K562 (cell line): ENCODE results near the gene PITX1. TPM values are rescaled to one million over a fixed set of nuclear protein-coding genes. Genes with fewer than 3 reads are reported as not detected.

Source experiments
- ATAC-seq: fragments of 200-7000 bp; cut with Tn5 transposase; 3 replicates; pipeline ENCODE4 v1.9.1; 2020; ENCODE audit warnings: moderate library complexity
- BruUV-seq: library from RNA; stranded (reverse); fragments of 400-500 nt; replicated peaks from 2 replicates; lab custom pipeline; 2021; lab: Mats Ljungman, UMichigan
- CTCF ChIA-PET: fragments of 300-600 bp; formaldehyde crosslinking; extraction: SDS; loops from one replicate; lab custom pipeline; 2021; ENCODE audit warnings: low intra/inter-chr PET ratio; lab: Yijun Ruan, JAX
- POLR2A ChIA-PET: fragments of 300-600, 350-650 bp; sonication (Branson Sonifier 250); formaldehyde crosslinking; extraction: SDS; loops from one replicate; lab custom pipeline; 2021; ENCODE audit warnings: antibody characterized with exemption, inconsistent platforms; lab: Yijun Ruan, JAX
- DNase-seq, 4 experiments: peaks; one replicate each; pipeline versions ENCODE4 v3.0.0 to v3.0.0-alpha.2; 2011 to 2018; ENCODE audit warnings: low spot score in 3 of 4, mixed read lengths in 3 of 4; ENCODE audit errors: extremely low read depth in 1 of 4
- FAIRE-seq: peaks from 2 replicates; lab custom pipeline; 2011; peaks lifted over from hg19 to GRCh38; lab: Jason Lieb, UNC
- H2AFZ ChIP-seq: 2 replicates; pipeline ENCODE4 v1.6.0; 2011; ENCODE audit warnings: low read depth, low read length, control low read depth, inconsistent platforms
- H3K27ac ChIP-seq: fragments of 200-600 bp; 3 replicates; pipeline ENCODE4 v1.8.0; 2011; ENCODE audit warnings: low read depth, mild to moderate bottlenecking, control low read depth, inconsistent platforms, low read length, moderate library complexity, mixed read lengths; ENCODE audit errors: extremely low read depth
- H3K27me3 ChIP-seq, 2 experiments: fragments of 300-600 bp in 1 of 2; 2 replicates in 1 of 2; 3 replicates in 1 of 2; pipeline versions ENCODE4 v1.6.0 to v1.8.0; 2011; ENCODE audit warnings: inconsistent platforms in 2 of 2, low read length in 2 of 2, mild to moderate bottlenecking in 1 of 2, mixed read lengths in 1 of 2, moderate library complexity in 1 of 2; ENCODE audit not compliant: control insufficient read depth in 2 of 2, insufficient read depth in 2 of 2
- H3K36me3 ChIP-seq: fragments of 300-600 bp; 3 replicates; pipeline ENCODE4 v1.8.0; 2011; ENCODE audit warnings: mild to moderate bottlenecking, low read length, inconsistent platforms; ENCODE audit not compliant: control insufficient read depth, insufficient read depth
- H3K4me1 ChIP-seq, 2 experiments: fragments of 200-600 bp in 1 of 2; replicated peaks in 1 of 2; 2 replicates in 1 of 2; 3 replicates in 1 of 2; pipeline versions ENCODE4 v1.5.1 to v1.8.0; 2011; ENCODE audit warnings: inconsistent platforms in 2 of 2, low read length in 2 of 2, mild to moderate bottlenecking in 1 of 2, mixed read lengths in 1 of 2, moderate library complexity in 1 of 2; ENCODE audit not compliant: control insufficient read depth in 2 of 2, insufficient read depth in 2 of 2
- H3K4me2 ChIP-seq: 2 replicates; pipeline ENCODE4 v1.6.1; 2011; ENCODE audit warnings: low read length, control low read depth, inconsistent platforms, mixed read lengths; ENCODE audit not compliant: insufficient read depth
- H3K4me3 ChIP-seq: fragments of 200-600 bp; sonication (generic), shearing (Covaris generic); 2 replicates; pipeline ENCODE4 v1.5.1; 2016; ENCODE audit warnings: control low read depth, inconsistent platforms
- H3K79me2 ChIP-seq: fragments of 200-600 bp; 3 replicates; pipeline ENCODE4 v1.8.0; 2011; ENCODE audit warnings: low read length, inconsistent platforms; ENCODE audit not compliant: control insufficient read depth, insufficient read depth
- H3K9ac ChIP-seq, 2 experiments: 2 replicates each; pipeline versions ENCODE4 v1.6.0 to v1.6.1; 2011; ENCODE audit warnings: low read depth in 2 of 2, low read length in 2 of 2, control low read depth in 1 of 2, inconsistent platforms in 1 of 2, mild to moderate bottlenecking in 1 of 2, mixed read lengths in 1 of 2; ENCODE audit not compliant: insufficient read depth in 1 of 2
- H3K9me1 ChIP-seq: one replicate; pipeline ENCODE4 v1.6.0; 2011; ENCODE audit warnings: inconsistent platforms, mild to moderate bottlenecking, low read length, moderate library complexity; ENCODE audit not compliant: control insufficient read depth, insufficient read depth
- H3K9me3 ChIP-seq: replicated peaks from 2 replicates; pipeline ENCODE4 v1.5.1; 2011; ENCODE audit warnings: low read depth, low read length, inconsistent platforms; ENCODE audit not compliant: control insufficient read depth, insufficient read depth
- H4K20me1 ChIP-seq: replicated peaks from 2 replicates; pipeline ENCODE4 v1.6.1; 2011; ENCODE audit warnings: low read length, inconsistent platforms, mixed read lengths; ENCODE audit not compliant: control insufficient read depth, insufficient read depth
- ARID3A ChIP-seq: IDR thresholded peaks from 2 replicates; pipeline ENCODE4 v1.6.1; 2012; ENCODE audit warnings: low read depth, low read length, improper control_type of control experiment, borderline replicate concordance
- E2F6 ChIP-seq, 2 experiments: IDR thresholded peaks; 2 replicates each; pipeline ENCODE4 v1.6.1; 2011; ENCODE audit warnings: borderline replicate concordance in 1 of 2, control low read depth in 1 of 2, low read depth in 1 of 2, low read length in 1 of 2, mild to moderate bottlenecking in 1 of 2, mixed read lengths in 1 of 2, moderate library complexity in 1 of 2; ENCODE audit not compliant: insufficient read depth in 1 of 2, insufficient read length in 1 of 2, poor library complexity in 1 of 2, severe bottlenecking in 1 of 2; ENCODE audit errors: extremely low read depth in 1 of 2
- EP300 ChIP-seq: IDR thresholded peaks from 2 replicates; pipeline ENCODE4 v1.6.1; 2012; ENCODE audit warnings: low read length, improper control_type of control experiment
- U2AF2 ChIP-seq: fragments of 200-400 bp; formaldehyde crosslinking; optimal IDR thresholded peaks from 2 replicates; pipeline ENCODE3; 2017; ENCODE audit warnings: low read depth, mild to moderate bottlenecking, low read length
- ZNF655 ChIP-seq: fragments of 250-450 bp; sonication (Bioruptor Pico); IDR thresholded peaks from 2 replicates; pipeline ENCODE4 v1.5.0; 2021
- WGBS: fragments of 100-300 bp; shearing (Covaris generic); methylation state at CpG from one replicate; pipeline ENCODE4 v1.1.6; 2016; ENCODE audit warnings: low coverage, mixed read lengths; ENCODE audit not compliant: insufficient coverage; ENCODE audit errors: missing lambda C conversion rate; 5-methylcytosine and 5-hydroxymethylcytosine counted together
- in situ Hi-C: fragments of 300-500 bp; cut with MboI; formaldehyde crosslinking; loops from 4 replicates; pipeline ENCODE4 v1.15.0; 2018; ENCODE audit warnings: inconsistent platforms, mixed read lengths
- intact Hi-C: fragments of 100-400 bp; cut with micrococcal nuclease; formaldehyde crosslinking; loops from 2 replicates; pipeline ENCODE4 v1.14.2; 2022
- polyA plus RNA-seq, 8 experiments: library from polyadenylated mRNA; depleted of rRNA in 4 of 8; stranded (reverse) in 5 of 8; unstranded in 3 of 8; fragments of >200 nt; fragmentation: Nextera tagmentation in 2 of 8; fragmentation: Illumina TruSeq in 1 of 8; extraction: Ambion mirVana in 2 of 8; extraction: Trizol in 1 of 8; gene quantifications; 2 replicates each; pipeline versions ENCODE4 v1.2.1 to v1.2.3, GENCODE V29; 2011 to 2014; ENCODE audit warnings: inconsistent platforms in 1 of 8, missing spikeins in 1 of 8
- total RNA-seq, 7 experiments: library from RNA; depleted of rRNA in 6 of 7; stranded (reverse); fragments of >200 nt in 6 of 7; fragmentation: Illumina TruSeq in 2 of 7; extraction: Trizol in 2 of 7; gene quantifications; 2 replicates each; pipeline versions ENCODE4 v1.2.1 to v1.2.3, GENCODE V29; 2011 to 2021; ENCODE audit warnings: low replicate concordance in 1 of 7

The PITX1 gene
- total and polyA plus RNA-seq, 9 of the 15 experiments (the other 6 are each of a cell fraction or from before 2014, with no cell fraction given) = 0.13 to 88.2 (median 24.9) TPM

- no peaks in the 10 kb centered on the region for H3K36me3 ChIP-seq
- ChIA-PET POLR2A (interaction anchor here (0.8 to 6.1 kb wide), 2 partner anchors 17 to 180 kb away, joined by 3 to 35 read pairs; no protein-coding TSS in a partner anchor), CTCF (interaction anchor here (1.3 kb wide), 1 partner anchor 194 kb away, joined by 5 read pairs; no protein-coding TSS in a partner anchor)
- in situ Hi-C loops (no loop called here), intact Hi-C loops (no loop called here)
- no peak for ATAC-seq
- BruUV-seq = no TSS peak
- H3K27ac ChIP-seq = no peak overlapping the region
- H3K9me1 ChIP-seq = no peaks in the 10 kb centered on the region
- no peak for FAIRE-seq
- no peaks in the 10 kb centered on the region for H3K9me3 ChIP-seq
- DNase-seq = no peak
- 40% methylated on average over 12 of the region's 13 CpGs for WGBS
- no peaks in the 10 kb centered on the region for H3K27me3 ChIP-seq
- H4K20me1 ChIP-seq = no peaks in the 10 kb centered on the region; the same call in 1 of the 2 replicates
- H3K4me2 ChIP-seq = no peak overlapping the region
- no peak overlapping the region for H3K9ac ChIP-seq
- H2AFZ ChIP-seq = no peak overlapping the region
- no peaks in the 10 kb centered on the region for H3K79me2 ChIP-seq
- H3K4me1 ChIP-seq = no peaks in the 10 kb centered on the region
- H3K4me3 ChIP-seq = no peak overlapping the region
- TF ChIP-seq EP300 = no peak
- TF ChIP-seq E2F6 (IDR thresholded peaks at IDR 0.05; ENCODE audit: borderline replicate concordance in 1 of 2, extremely low read depth in 1 of 2, insufficient read depth in 1 of 2, insufficient read length in 1 of 2, low read depth in 1 of 2, low read length in 1 of 2, poor library complexity in 1 of 2, severe bottlenecking in 1 of 2) = no peak
- no peak for TF ChIP-seq ARID3A
- no peak for TF ChIP-seq U2AF2
- no peak for TF ChIP-seq ZNF655 (CRISPR knock-in tag)
Measured at GRCh38 chr5:135008981-135009735, 24.9 kb downstream of the PITX1 start.
